SK-N-SH (cell line): ENCODE results near the gene SCN11A.

ENCODE experiments used
- ELF1 ChIP-seq: IDR thresholded peaks from 2 replicates; pipeline ENCODE4 v1.4.0; 2012
- EP300 ChIP-seq, 2 experiments: IDR thresholded peaks; 2 replicates each; pipeline versions ENCODE4 v1.4.0 to v1.6.1; 2012; ENCODE audit warnings: borderline replicate concordance in 1 of 2, low read depth in 1 of 2, low read length in 1 of 2
- GABPA ChIP-seq: IDR thresholded peaks from 2 replicates; pipeline ENCODE4 v1.4.0; 2012; ENCODE audit warnings: low read depth, mild to moderate bottlenecking
- GATA2 ChIP-seq: sonication (generic); formaldehyde crosslinking; IDR thresholded peaks from 2 replicates; pipeline ENCODE4 v1.5.0; 2020; ENCODE audit warnings: mild to moderate bottlenecking, missing genetic modification reagents
- MXI1 ChIP-seq: IDR thresholded peaks from 2 replicates; pipeline ENCODE4 v1.6.1; 2012; ENCODE audit warnings: mild to moderate bottlenecking, low read depth, low read length, improper control_type of control experiment
- NFIC ChIP-seq: IDR thresholded peaks from 2 replicates; pipeline ENCODE4 v1.4.0; 2012; ENCODE audit warnings: borderline replicate concordance
- NRF1 ChIP-seq: IDR thresholded peaks from 2 replicates; pipeline ENCODE4 v1.6.1; 2012; ENCODE audit warnings: low read depth, mild to moderate bottlenecking, low read length
- POLR2AphosphoS5 ChIP-seq: IDR thresholded peaks from 2 replicates; pipeline ENCODE4 v1.6.1; 2012; ENCODE audit warnings: low read depth, low read length
- RAD21 ChIP-seq: IDR thresholded peaks from 2 replicates; pipeline ENCODE4 v1.6.1; 2012; ENCODE audit warnings: mild to moderate bottlenecking, low read length
- YY1 ChIP-seq: IDR thresholded peaks from 2 replicates; pipeline ENCODE4 v1.4.0; 2012; ENCODE audit warnings: low read depth, mild to moderate bottlenecking
- TF ChIP-seq, protein P1 (sequence below): fragments of 150-350 bp; IDR thresholded peaks from 2 replicates; pipeline ENCODE4 v1.6.1; 2017; ENCODE audit warnings: antibody characterized with exemption, low read length, low read depth, borderline replicate concordance
- TF ChIP-seq, protein P2 (sequence below): fragments of 200-600 bp; sonication (generic); IDR thresholded peaks from 2 replicates; pipeline ENCODE4 v1.6.1; 2017; ENCODE audit warnings: antibody characterized with exemption, mild to moderate bottlenecking, moderate library complexity

DNA sequence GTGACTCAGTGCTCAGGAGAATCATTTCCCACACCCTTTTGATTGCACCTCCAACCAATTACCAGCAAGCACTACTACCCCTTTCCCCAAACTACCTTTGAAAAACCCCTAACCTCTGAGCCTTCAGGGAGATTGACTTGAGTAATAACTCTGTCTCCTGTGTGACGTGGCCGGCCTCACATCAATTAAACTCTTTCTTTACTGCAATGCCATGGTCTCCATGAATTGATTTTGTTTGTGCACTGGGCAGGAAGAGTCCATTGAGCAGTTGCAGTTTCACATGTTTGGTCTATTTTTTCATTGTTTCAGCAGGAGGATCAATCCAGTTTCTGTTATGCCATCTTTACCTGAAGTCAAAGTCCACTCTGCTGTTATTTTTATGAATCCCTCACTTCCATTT, 32.4 kb downstream of the SCN11A start:
- no peak for TF ChIP-seq EP300 (IDR thresholded peaks at IDR 0.05; ENCODE audit: borderline replicate concordance in 1 of 2, low read depth in 1 of 2, low read length in 1 of 2)
- TF ChIP-seq, protein P1, sequence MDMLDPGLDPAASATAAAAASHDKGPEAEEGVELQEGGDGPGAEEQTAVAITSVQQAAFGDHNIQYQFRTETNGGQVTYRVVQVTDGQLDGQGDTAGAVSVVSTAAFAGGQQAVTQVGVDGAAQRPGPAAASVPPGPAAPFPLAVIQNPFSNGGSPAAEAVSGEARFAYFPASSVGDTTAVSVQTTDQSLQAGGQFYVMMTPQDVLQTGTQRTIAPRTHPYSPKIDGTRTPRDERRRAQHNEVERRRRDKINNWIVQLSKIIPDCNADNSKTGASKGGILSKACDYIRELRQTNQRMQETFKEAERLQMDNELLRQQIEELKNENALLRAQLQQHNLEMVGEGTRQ: no peak
- TF ChIP-seq, protein P2, sequence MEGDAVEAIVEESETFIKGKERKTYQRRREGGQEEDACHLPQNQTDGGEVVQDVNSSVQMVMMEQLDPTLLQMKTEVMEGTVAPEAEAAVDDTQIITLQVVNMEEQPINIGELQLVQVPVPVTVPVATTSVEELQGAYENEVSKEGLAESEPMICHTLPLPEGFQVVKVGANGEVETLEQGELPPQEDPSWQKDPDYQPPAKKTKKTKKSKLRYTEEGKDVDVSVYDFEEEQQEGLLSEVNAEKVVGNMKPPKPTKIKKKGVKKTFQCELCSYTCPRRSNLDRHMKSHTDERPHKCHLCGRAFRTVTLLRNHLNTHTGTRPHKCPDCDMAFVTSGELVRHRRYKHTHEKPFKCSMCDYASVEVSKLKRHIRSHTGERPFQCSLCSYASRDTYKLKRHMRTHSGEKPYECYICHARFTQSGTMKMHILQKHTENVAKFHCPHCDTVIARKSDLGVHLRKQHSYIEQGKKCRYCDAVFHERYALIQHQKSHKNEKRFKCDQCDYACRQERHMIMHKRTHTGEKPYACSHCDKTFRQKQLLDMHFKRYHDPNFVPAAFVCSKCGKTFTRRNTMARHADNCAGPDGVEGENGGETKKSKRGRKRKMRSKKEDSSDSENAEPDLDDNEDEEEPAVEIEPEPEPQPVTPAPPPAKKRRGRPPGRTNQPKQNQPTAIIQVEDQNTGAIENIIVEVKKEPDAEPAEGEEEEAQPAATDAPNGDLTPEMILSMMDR: no peak
- no peak for TF ChIP-seq RAD21
- TF ChIP-seq POLR2AphosphoS5: no peak
- TF ChIP-seq MXI1: no peak
- no peak for TF ChIP-seq YY1
- TF ChIP-seq NRF1: no peak
- TF ChIP-seq ELF1: no peak
- TF ChIP-seq NFIC: no peak
- no peak for TF ChIP-seq GABPA
- TF ChIP-seq GATA2: no peak
